Measurements from ENCODE around the gene AKR7A2.

AKR7A2 gene

GRCh38 chr1:19349999-19350398, 38.1 kb upstream of the AKR7A2 start:
- TF ChIP-seq POLR2AphosphoS5 (IDR thresholded peaks at IDR 0.05; ENCODE audit: low read depth): no peak
- no peak for TF ChIP-seq SPI1 (IDR thresholded peaks at IDR 0.05; ENCODE audit: borderline replicate concordance, low read depth)
- no peak for TF ChIP-seq GABPA (IDR thresholded peaks at IDR 0.05; ENCODE audit: low read depth)
- no peak for TF ChIP-seq CTCF (IDR thresholded peaks at IDR 0.05; ENCODE audit: insufficient read depth, low read length)
- Histone ChIP-seq H3K27ac (replicated peaks) (no peak overlapping the region), H3K27me3 (ENCODE audit: insufficient read depth, poor library complexity, severe bottlenecking) (no peaks in the 10 kb centered on the region), H3K4me3 (replicated peaks; ENCODE audit: insufficient read depth, low read length) (no peak overlapping the region)
- DNase-seq (ENCODE audit: low read depth in 1 of 2, low spot score in 1 of 2): no peak

- H3K27me3 ChIP-seq (ENCODE audit: insufficient read depth, poor library complexity, severe bottlenecking): no peaks in the 10 kb centered on the region
- TF ChIP-seq REST (IDR thresholded peaks at IDR 0.05; ENCODE audit: insufficient replicate concordance, low read depth) (no peak), GABPA (IDR thresholded peaks at IDR 0.05; ENCODE audit: low read depth) (no peak), CTCF (IDR thresholded peaks at IDR 0.05; ENCODE audit: insufficient read depth, low read length) (no peak), POLR2AphosphoS5 (IDR thresholded peaks at IDR 0.05; ENCODE audit: low read depth) (no peak), SPI1 (IDR thresholded peaks at IDR 0.05; ENCODE audit: borderline replicate concordance, low read depth) (no peak)
- no peak for DNase-seq (ENCODE audit: low read depth in 1 of 2, low spot score in 1 of 2)
- H3K4me3 ChIP-seq (replicated peaks; ENCODE audit: insufficient read depth, low read length): no peak overlapping the region
- H3K27ac ChIP-seq (replicated peaks): peak overlapping the region; percentile 18; the same call in 1 of the 2 replicates
These were observed 36.7 kb upstream of the AKR7A2 start for GRCh38 chr1:19348441-19349198.

- peak; percentile 53 to 68 for DNase-seq (ENCODE audit: low read depth in 1 of 2, low spot score in 1 of 2)
- Histone ChIP-seq H3K4me3 (replicated peaks; ENCODE audit: insufficient read depth, low read length) (no peak overlapping the region), H3K27ac (replicated peaks) (peak overlapping the region; percentile 36), H3K27me3 (ENCODE audit: insufficient read depth, poor library complexity, severe bottlenecking) (no peaks in the 10 kb centered on the region)
- no peak for TF ChIP-seq CTCF (IDR thresholded peaks at IDR 0.05; ENCODE audit: insufficient read depth, low read length)
- no peak for TF ChIP-seq REST (IDR thresholded peaks at IDR 0.05; ENCODE audit: insufficient replicate concordance, low read depth)
- TF ChIP-seq POLR2AphosphoS5 (IDR thresholded peaks at IDR 0.05; ENCODE audit: low read depth): no peak
- no peak for TF ChIP-seq GABPA (IDR thresholded peaks at IDR 0.05; ENCODE audit: low read depth)
- peak; percentile 98 for TF ChIP-seq SPI1 (IDR thresholded peaks at IDR 0.05; ENCODE audit: borderline replicate concordance, low read depth)
These were observed 35.7 kb upstream of the AKR7A2 start for GRCh38 chr1:19347533-19348172.

All from HL-60 (cell line).